AG10803 (cell line): ENCODE measurements around the gene PTF1A.

Source experiments
- DNase-seq: peaks from one replicate; pipeline ENCODE4 v3.0.0; 2010; ENCODE audit warnings: low read depth
- H3K4me3 ChIP-seq: 2 replicates; pipeline ENCODE4 v1.5.1; 2011; ENCODE audit warnings: mild to moderate bottlenecking, low read length, control low read depth
- TF ChIP-seq, protein P1 (sequence below): conservative IDR thresholded peaks from 2 replicates; pipeline ENCODE4 v1.5.1; 2011; ENCODE audit warnings: mild to moderate bottlenecking, low read length, control low read depth, inconsistent platforms

Gene PTF1A

DNA sequence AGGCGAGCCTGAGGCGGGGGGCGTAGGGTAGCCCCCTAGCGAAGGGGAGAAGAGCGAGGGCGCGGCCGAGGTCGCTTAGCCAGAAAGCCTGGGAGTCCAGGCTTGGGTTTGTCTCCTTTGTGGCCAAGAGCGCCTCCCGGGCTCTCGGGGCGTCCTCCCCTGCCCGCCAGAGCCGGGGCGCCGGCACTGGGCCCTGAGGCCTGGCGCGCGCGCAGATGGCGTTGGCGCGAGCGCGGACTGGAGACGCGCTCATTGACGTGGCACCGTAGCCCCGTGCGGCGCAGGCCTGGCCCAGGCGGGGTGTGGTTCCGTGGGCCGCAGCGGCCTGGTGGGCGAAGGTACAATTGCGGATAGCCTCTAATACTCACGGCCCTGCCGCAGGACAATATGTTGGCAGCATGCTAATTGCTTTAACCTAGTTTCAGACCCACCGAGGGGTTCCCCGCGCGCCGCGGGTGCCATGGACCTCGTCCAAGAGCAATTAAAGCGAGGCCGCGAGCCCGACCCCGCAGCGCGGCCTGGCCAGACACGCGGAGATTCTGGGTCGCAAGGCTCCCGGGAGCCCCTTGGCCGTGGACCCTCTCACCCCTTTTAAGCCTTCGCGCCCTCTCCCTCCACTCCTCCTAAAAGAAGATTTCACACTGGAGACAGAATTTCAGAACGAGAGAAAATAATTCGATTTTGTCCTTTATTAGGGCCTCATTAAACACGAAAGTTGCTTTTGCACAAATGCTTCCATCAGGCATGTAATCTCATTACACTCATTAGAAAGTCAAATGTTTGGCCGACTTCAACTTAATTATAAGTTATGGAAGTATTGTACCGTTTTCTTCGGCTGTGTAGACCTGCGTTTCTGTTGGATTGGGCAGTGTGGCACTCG, 3.1 kb downstream of the PTF1A start:
- no peak overlapping the region for H3K4me3 ChIP-seq
- DNase-seq = no peak
- TF ChIP-seq, protein P1, sequence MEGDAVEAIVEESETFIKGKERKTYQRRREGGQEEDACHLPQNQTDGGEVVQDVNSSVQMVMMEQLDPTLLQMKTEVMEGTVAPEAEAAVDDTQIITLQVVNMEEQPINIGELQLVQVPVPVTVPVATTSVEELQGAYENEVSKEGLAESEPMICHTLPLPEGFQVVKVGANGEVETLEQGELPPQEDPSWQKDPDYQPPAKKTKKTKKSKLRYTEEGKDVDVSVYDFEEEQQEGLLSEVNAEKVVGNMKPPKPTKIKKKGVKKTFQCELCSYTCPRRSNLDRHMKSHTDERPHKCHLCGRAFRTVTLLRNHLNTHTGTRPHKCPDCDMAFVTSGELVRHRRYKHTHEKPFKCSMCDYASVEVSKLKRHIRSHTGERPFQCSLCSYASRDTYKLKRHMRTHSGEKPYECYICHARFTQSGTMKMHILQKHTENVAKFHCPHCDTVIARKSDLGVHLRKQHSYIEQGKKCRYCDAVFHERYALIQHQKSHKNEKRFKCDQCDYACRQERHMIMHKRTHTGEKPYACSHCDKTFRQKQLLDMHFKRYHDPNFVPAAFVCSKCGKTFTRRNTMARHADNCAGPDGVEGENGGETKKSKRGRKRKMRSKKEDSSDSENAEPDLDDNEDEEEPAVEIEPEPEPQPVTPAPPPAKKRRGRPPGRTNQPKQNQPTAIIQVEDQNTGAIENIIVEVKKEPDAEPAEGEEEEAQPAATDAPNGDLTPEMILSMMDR = no peak

DNA sequence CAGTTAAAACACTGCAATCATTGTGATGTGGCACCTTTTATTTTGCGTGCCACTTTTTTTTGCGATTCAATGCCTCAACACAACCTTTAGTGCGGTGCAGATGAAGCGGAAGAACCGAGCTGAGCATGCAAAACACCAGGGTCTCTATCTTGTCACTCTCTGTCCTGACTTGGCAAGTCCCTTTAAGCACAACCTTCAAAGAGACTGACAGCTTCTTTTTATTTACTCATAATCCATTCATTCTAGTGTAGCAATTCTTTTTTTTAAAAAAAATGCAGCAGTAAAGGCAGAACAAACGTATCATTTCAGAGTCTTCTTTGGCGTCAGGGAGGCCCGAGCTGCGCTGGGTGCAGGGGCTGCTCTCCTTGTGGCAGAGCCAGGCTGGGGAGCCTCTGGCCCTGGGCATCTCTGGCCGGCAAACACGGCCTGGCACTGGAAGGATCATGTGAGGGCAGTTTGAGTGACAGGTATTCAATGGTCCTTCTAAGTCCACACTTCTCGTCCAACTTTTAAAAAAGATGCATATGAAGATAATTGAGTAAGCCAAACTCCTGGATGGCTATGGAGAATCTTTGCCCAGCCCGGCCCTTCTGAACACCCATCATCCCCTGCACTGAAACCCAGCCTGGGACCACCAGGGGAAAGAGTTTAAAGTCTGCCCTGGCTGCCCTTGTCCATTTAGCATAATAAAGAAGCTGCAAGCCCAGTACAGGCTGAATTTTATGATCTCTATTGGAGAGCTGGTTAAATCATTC, 3.9 kb downstream of the PTF1A start:
- TF ChIP-seq, protein P1 = no peak
- DNase-seq = no peak

DNA sequence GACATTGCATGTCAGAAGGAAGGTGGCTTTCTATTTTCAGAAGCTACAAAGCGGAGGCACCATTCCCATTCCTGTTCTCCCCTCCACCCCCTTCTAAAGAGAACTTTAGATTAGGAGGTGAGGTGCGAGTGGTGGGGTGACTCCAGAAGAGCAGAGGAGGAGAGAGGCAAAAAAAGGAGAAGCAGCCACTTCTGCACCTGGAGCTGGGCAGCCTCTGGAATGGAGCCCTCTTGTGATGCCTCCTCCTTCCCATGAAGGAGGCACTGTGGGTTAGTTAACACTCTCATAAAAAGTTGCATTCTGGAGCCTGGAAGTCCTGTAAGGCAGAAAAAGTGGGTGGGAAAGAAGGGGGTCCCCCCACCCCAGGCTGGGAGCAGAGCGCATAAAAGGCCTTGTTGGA, 4.8 kb downstream of the PTF1A start:
- no peak overlapping the region for H3K4me3 ChIP-seq
- TF ChIP-seq, protein P1 = no peak
- no peak for DNase-seq

More for the DNA sequence above, 3.9 kb downstream of the PTF1A start:
- H3K4me3 ChIP-seq = no peak overlapping the region

- H3K4me3 ChIP-seq = no peak overlapping the region
- no peak for DNase-seq
- TF ChIP-seq, protein P1 = no peak
Observed at GRCh38 chr10:23197416-23197861, 5.3 kb downstream of the PTF1A start.

- no peak for DNase-seq
- TF ChIP-seq, protein P1 = no peak
- H3K4me3 ChIP-seq = no peak overlapping the region
Observed at GRCh38 chr10:23198610-23198939, 6.5 kb downstream of the PTF1A start.

- DNase-seq = no peak
- TF ChIP-seq, protein P1 = no peak
- H3K4me3 ChIP-seq = no peak overlapping the region
Observed at GRCh38 chr10:23198940-23199767, 7.0 kb downstream of the PTF1A start.
